ENCODE data around the gene PATZ1. TPM values are rescaled to one million over a fixed set of nuclear protein-coding genes. Genes with fewer than 3 reads are reported as not detected.

The PATZ1 gene
- total RNA-seq, 1 donor from 2014 or later, result 28.9 TPM

DNA sequence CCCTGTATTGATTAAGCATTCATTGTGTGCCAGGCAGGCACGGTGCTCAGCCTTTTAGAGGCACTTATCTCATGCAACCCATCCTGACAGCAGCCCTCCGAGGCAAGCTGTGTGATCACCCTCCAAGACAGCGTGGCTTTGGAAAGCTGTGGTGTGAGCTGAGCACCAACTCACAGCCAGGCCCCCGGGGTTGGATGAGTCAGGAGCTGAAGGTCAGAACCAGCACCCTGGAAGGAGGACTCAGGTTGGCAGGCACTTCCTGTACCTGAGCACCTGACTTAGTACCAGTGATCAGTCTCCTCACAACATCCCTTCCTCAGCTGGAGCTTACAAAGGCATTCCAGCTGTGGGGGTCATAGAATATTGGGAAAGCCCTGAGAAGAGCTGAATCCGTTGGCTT, 9.0 kb downstream of the PATZ1 start:
- Histone ChIP-seq H3K27me3 (no peaks in the 10 kb centered on the region), H3K4me3 (no peak overlapping the region), H3K27ac (no peak overlapping the region), H3K9me3 (no peaks in the 10 kb centered on the region), H3K4me1 (no peaks in the 10 kb centered on the region), H3K36me3 (peaks cover 52 to 75% of the 10 kb centered on the region in 2 donors)
- TF ChIP-seq, protein P1, sequence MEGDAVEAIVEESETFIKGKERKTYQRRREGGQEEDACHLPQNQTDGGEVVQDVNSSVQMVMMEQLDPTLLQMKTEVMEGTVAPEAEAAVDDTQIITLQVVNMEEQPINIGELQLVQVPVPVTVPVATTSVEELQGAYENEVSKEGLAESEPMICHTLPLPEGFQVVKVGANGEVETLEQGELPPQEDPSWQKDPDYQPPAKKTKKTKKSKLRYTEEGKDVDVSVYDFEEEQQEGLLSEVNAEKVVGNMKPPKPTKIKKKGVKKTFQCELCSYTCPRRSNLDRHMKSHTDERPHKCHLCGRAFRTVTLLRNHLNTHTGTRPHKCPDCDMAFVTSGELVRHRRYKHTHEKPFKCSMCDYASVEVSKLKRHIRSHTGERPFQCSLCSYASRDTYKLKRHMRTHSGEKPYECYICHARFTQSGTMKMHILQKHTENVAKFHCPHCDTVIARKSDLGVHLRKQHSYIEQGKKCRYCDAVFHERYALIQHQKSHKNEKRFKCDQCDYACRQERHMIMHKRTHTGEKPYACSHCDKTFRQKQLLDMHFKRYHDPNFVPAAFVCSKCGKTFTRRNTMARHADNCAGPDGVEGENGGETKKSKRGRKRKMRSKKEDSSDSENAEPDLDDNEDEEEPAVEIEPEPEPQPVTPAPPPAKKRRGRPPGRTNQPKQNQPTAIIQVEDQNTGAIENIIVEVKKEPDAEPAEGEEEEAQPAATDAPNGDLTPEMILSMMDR (IDR thresholded peaks at IDR 0.05), result no peak
- intact Hi-C loops (cut with DNase I), result no loop called here
- DNase-seq (ENCODE audit: low spot score in 2 of 2), result no peak

DNA sequence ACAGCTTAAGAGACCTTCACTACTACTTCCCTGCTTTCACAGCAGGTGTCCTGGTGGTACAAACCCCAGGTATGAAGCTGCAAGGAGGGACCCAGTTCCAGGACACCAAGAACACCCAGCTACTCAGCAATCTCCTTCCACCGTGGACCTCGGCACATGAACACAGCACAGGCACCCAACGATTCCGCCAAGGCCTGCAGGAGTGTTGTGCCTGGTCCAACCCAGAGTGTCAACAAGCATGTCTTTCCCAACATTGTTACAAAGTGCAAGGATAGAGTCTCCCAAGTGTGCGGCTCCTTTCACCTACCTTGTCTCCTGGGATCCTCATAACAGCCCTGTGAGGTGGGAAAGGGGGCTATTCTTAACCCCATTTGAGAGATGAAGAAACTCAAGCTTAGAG, 11.8 kb downstream of the PATZ1 start:
- TF ChIP-seq, protein P1 (IDR thresholded peaks at IDR 0.05), result no peak
- Histone ChIP-seq H3K9me3 (no peaks in the 10 kb centered on the region), H3K4me3 (no peak overlapping the region), H3K4me1 (no peaks in the 10 kb centered on the region), H3K36me3 (peaks cover 48 to 84% of the 10 kb centered on the region in 2 donors), H3K27ac (no peak overlapping the region), H3K27me3 (no peaks in the 10 kb centered on the region)
- DNase-seq (ENCODE audit: low spot score in 2 of 2), result no peak
- intact Hi-C loops (cut with DNase I), result no loop called here

GRCh38 chr22:31333641-31334040, 12.5 kb downstream of the PATZ1 start:
- Histone ChIP-seq H3K27me3 (no peaks in the 10 kb centered on the region), H3K9me3 (no peaks in the 10 kb centered on the region), H3K27ac (peak overlapping the region in 1 of 2 donors; percentile 23), H3K4me1 (no peaks in the 10 kb centered on the region), H3K36me3 (peaks cover 55 to 87% of the 10 kb centered on the region in 2 donors), H3K4me3 (no peak overlapping the region)
- no peak for DNase-seq (ENCODE audit: low spot score in 2 of 2)
- TF ChIP-seq, protein P1 (IDR thresholded peaks at IDR 0.05), result no peak
- intact Hi-C loops (cut with DNase I), result no loop called here

- no peaks in the 10 kb centered on the region for H3K27me3 ChIP-seq
- no peaks in the 10 kb centered on the region for H3K4me1 ChIP-seq
- no peak for DNase-seq (ENCODE audit: low spot score in 2 of 2)
- H3K4me3 ChIP-seq, result no peak overlapping the region
- no peaks in the 10 kb centered on the region for H3K9me3 ChIP-seq
- intact Hi-C loops (cut with DNase I), result no loop called here
- H3K27ac ChIP-seq, result no peak overlapping the region
- TF ChIP-seq, protein P1 (IDR thresholded peaks at IDR 0.05), result no peak
- peaks cover 50 to 86% of the 10 kb centered on the region in 2 donors for H3K36me3 ChIP-seq
Observed at GRCh38 chr22:31332886-31333285, 13.3 kb downstream of the PATZ1 start.

DNA sequence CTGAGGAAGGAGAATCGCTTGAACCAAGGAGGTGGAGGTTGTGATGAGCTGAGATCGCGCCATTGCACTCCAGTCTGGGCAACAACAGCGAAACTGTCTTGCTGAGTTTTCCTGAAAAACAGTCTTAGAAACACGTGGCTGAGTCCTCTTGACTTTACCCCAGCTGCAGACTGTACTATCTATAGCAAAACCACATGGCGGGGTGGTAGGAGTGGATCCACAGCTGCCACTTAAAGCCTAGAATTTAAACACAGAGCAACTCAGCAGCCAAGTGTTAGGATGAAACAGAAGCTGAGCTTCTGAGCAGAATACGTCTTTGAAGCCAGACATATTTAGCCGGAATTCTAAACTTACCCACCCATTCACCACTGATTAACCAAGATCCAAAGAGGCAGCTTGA, 14.1 kb downstream of the PATZ1 start:
- TF ChIP-seq, protein P1 (IDR thresholded peaks at IDR 0.05), result no peak
- H3K36me3 ChIP-seq, result peaks cover 52 to 86% of the 10 kb centered on the region in 2 donors
- intact Hi-C loops (cut with DNase I), result no loop called here

More for the DNA sequence above, 14.1 kb downstream of the PATZ1 start:
- no peaks in the 10 kb centered on the region for H3K4me1 ChIP-seq
- no peak for DNase-seq (ENCODE audit: low spot score in 2 of 2)
- no peak overlapping the region for H3K4me3 ChIP-seq
- H3K27me3 ChIP-seq, result no peaks in the 10 kb centered on the region
- no peaks in the 10 kb centered on the region for H3K9me3 ChIP-seq
- H3K27ac ChIP-seq, result no peak overlapping the region

Data from ascending aorta (tissue), 2 donors.